Karpas-422 (cell line): Measurements from ENCODE around the gene CEP104. TPM values are rescaled to one million over a fixed set of nuclear protein-coding genes. Genes with fewer than 3 reads are reported as not detected.
"Not testable (repeated sequence)": the region's sequence is repeated elsewhere in the genome, so short reads cannot be mapped to it uniquely, and the experiment has no call there.

Source experiments
- DNase-seq: peaks from one replicate; pipeline ENCODE4 v3.0.0-alpha.2; 2015
- H2AFZ ChIP-seq: fragments of 200-600 bp; sonication (generic); 2 replicates; pipeline ENCODE4 v1.6.1; 2014; ENCODE audit warnings: antibody characterized with exemption, low read length, mixed read lengths
- H3K27ac ChIP-seq: fragments of 200-600 bp; sonication (generic); 2 replicates; pipeline ENCODE4 v1.5.1; 2014; ENCODE audit warnings: mild to moderate bottlenecking, low read length, moderate library complexity
- H3K27me3 ChIP-seq: fragments of 200-600 bp; sonication (generic); 2 replicates; pipeline ENCODE4 v1.6.1; 2014; ENCODE audit warnings: low read length, mixed read lengths
- H3K36me3 ChIP-seq: fragments of 200-600 bp; sonication (generic); 2 replicates; pipeline ENCODE4 v1.6.1; 2014; ENCODE audit warnings: low read length, mixed read lengths; ENCODE audit not compliant: insufficient read depth
- H3K4me1 ChIP-seq: fragments of 200-600 bp; sonication (generic); 2 replicates; pipeline ENCODE4 v1.6.1; 2014; ENCODE audit warnings: mild to moderate bottlenecking, low read length, mixed read lengths
- H3K4me2 ChIP-seq: fragments of 200-600 bp; sonication (generic); 2 replicates; pipeline ENCODE4 v1.6.1; 2014; ENCODE audit warnings: low read length, low read depth, mild to moderate bottlenecking; ENCODE audit not compliant: poor library complexity, severe bottlenecking
- H3K4me3 ChIP-seq: fragments of 200-600 bp; sonication (generic); 2 replicates; pipeline ENCODE4 v1.5.1; 2014; ENCODE audit warnings: mild to moderate bottlenecking, antibody characterized with exemption, low read length, mixed read lengths
- H3K79me2 ChIP-seq: fragments of 200-600 bp; sonication (generic); 2 replicates; pipeline ENCODE4 v1.6.1; 2014; ENCODE audit warnings: mild to moderate bottlenecking, low read length, mixed read lengths
- H3K9ac ChIP-seq: fragments of 200-600 bp; sonication (generic); 2 replicates; pipeline ENCODE4 v1.6.0; 2014; ENCODE audit warnings: low read length
- H3K9me2 ChIP-seq: fragments of 200-600 bp; sonication (generic), shearing (Covaris generic); replicated peaks from 2 replicates; pipeline ENCODE4 v1.6.0; 2014; ENCODE audit warnings: mild to moderate bottlenecking, low read length, moderate library complexity; ENCODE audit not compliant: insufficient read depth
- H3K9me3 ChIP-seq: fragments of 300-700, 200-600 bp; sonication (generic); 2 replicates; pipeline ENCODE4 v1.6.1; 2014; ENCODE audit warnings: low read length, mixed read lengths
- H4K20me1 ChIP-seq: fragments of 200-600 bp; sonication (generic); 2 replicates; pipeline ENCODE4 v1.6.1; 2014; ENCODE audit warnings: mild to moderate bottlenecking, antibody characterized with exemption, low read length, low read depth; ENCODE audit not compliant: insufficient read depth
- total RNA-seq: library from RNA; depleted of rRNA; stranded (reverse); fragments of >200 nt; shearing (Covaris generic); gene quantifications from 2 replicates; pipeline ENCODE4 v1.2.3, GENCODE V29; 2014; ENCODE audit warnings: low replicate concordance

Gene CEP104
- total RNA-seq, 1 experiment from 2014 or later = 19.9 TPM

GRCh38 chr1:3805038-3805437 is 52.0 kb downstream of the CEP104 start:
- H3K27me3 ChIP-seq = 0 out of 2 replicates have a peak, but pooled peaks cover 3% of the 10 kb centered on the region
- no peaks in the 10 kb centered on the region for H3K36me3 ChIP-seq
- no peak overlapping the region for H3K4me3 ChIP-seq
- no peak overlapping the region for H3K27ac ChIP-seq
- no peaks in the 10 kb centered on the region for H3K9me2 ChIP-seq
- no peak overlapping the region for H2AFZ ChIP-seq
- no peak overlapping the region for H3K9ac ChIP-seq
- no peaks in the 10 kb centered on the region for H3K4me1 ChIP-seq
- H3K9me3 ChIP-seq = no peaks in the 10 kb centered on the region
- H4K20me1 ChIP-seq = no peaks in the 10 kb centered on the region
- no peak for DNase-seq
- no peaks in the 10 kb centered on the region for H3K79me2 ChIP-seq
- H3K4me2 ChIP-seq = no peak overlapping the region

GRCh38 chr1:3804627-3804944 is 52.4 kb downstream of the CEP104 start:
- H3K27ac ChIP-seq = not testable (repeated sequence)

GRCh38 chr1:3803905-3804626 is 52.9 kb downstream of the CEP104 start:
- H3K27me3 ChIP-seq = 0 out of 2 replicates have a peak, but pooled peaks cover 3% of the 10 kb centered on the region
- H3K9ac ChIP-seq = no peak overlapping the region
- 0 out of 2 replicates have a peak overlapping the region, but pooled peaks have one; percentile 21 for H2AFZ ChIP-seq
- no peaks in the 10 kb centered on the region for H4K20me1 ChIP-seq
- no peaks in the 10 kb centered on the region for H3K36me3 ChIP-seq
- H3K9me3 ChIP-seq = no peaks in the 10 kb centered on the region
- no peak overlapping the region for H3K4me3 ChIP-seq
- H3K27ac ChIP-seq = no peak overlapping the region
- no peaks in the 10 kb centered on the region for H3K4me1 ChIP-seq
- no peaks in the 10 kb centered on the region for H3K79me2 ChIP-seq
- no peak for DNase-seq
- H3K4me2 ChIP-seq = no peak overlapping the region
- no peaks in the 10 kb centered on the region for H3K9me2 ChIP-seq

More at GRCh38 chr1:3804627-3804944, 52.4 kb downstream of the CEP104 start:
- H3K9me2 ChIP-seq, H4K20me1 ChIP-seq, DNase-seq, H3K4me3 ChIP-seq, H3K4me1 ChIP-seq, H3K4me2 ChIP-seq, H3K9me3 ChIP-seq, H3K36me3 ChIP-seq, H3K79me2 ChIP-seq, H3K27me3 ChIP-seq, H3K9ac ChIP-seq: not testable (repeated sequence)
- 0 out of 2 replicates have a peak overlapping the region, but pooled peaks have one; percentile 21 for H2AFZ ChIP-seq

- H3K36me3 ChIP-seq, H3K27me3 ChIP-seq, H3K9me2 ChIP-seq, DNase-seq, H3K4me3 ChIP-seq, H3K79me2 ChIP-seq, H4K20me1 ChIP-seq, H3K4me1 ChIP-seq, H3K9ac ChIP-seq, H3K4me2 ChIP-seq, H3K27ac ChIP-seq, H3K9me3 ChIP-seq, H2AFZ ChIP-seq: not testable (repeated sequence)
Observed at GRCh38 chr1:3800795-3801194, 56.2 kb downstream of the CEP104 start.

GRCh38 chr1:3799976-3800685 is 56.9 kb downstream of the CEP104 start:
- Histone ChIP-seq H3K9me2 (no peaks in the 10 kb centered on the region), H3K4me2 (no peak overlapping the region), H3K4me1 (peaks cover 14% of the 10 kb centered on the region), H3K36me3 (no peaks in the 10 kb centered on the region), H3K4me3 (no peak overlapping the region), H3K27ac (no peak overlapping the region), H4K20me1 (peaks cover 4% of the 10 kb centered on the region; the same call in 1 of the 2 replicates), H3K27me3 (0 out of 2 replicates have a peak, but pooled peaks cover 3% of the 10 kb centered on the region), H3K79me2 (peaks cover 16% of the 10 kb centered on the region), H3K9me3 (no peaks in the 10 kb centered on the region), H2AFZ (no peak overlapping the region), H3K9ac (no peak overlapping the region)
- no peak for DNase-seq

- no peaks in the 10 kb centered on the region for H3K36me3 ChIP-seq
- peak within 1 kb of the TSS; percentile 89 for H3K4me2 ChIP-seq
- peaks cover 30% of the 10 kb centered on the region for H3K4me1 ChIP-seq
- no peaks in the 10 kb centered on the region for H3K9me3 ChIP-seq
- peaks cover 8% of the 10 kb centered on the region; the same call in 1 of the 2 replicates for H4K20me1 ChIP-seq
- H3K27ac ChIP-seq = peak within 1 kb of the TSS; percentile 33; the same call in 1 of the 2 replicates
- H3K4me3 ChIP-seq = peak within 1 kb of the TSS; percentile 87
- peak within 1 kb of the TSS; percentile 88 for H3K9ac ChIP-seq
- no peaks in the 10 kb centered on the region for H3K9me2 ChIP-seq
- 0 out of 2 replicates have a peak, but pooled peaks cover 3% of the 10 kb centered on the region for H3K27me3 ChIP-seq
- peak; percentile 97 for DNase-seq
- peaks cover 51% of the 10 kb centered on the region for H3K79me2 ChIP-seq
- H2AFZ ChIP-seq = peak within 1 kb of the TSS; percentile 90
Observed at GRCh38 chr1:3796215-3797061, 60.6 kb downstream of the CEP104 start, which contains the start of gene LRRC47. TSS of gene LRRC47 (minus strand) at chr1:3796498. CDS start at chr1:3796476, 22 bp downstream.

- Histone ChIP-seq H3K27ac (no peak overlapping the region), H3K9ac (peak overlapping the region; percentile 88), H3K79me2 (peaks cover 58% of the 10 kb centered on the region), H3K27me3 (0 out of 2 replicates have a peak, but pooled peaks cover 3% of the 10 kb centered on the region), H3K4me2 (peak overlapping the region; percentile 89), H3K9me2 (no peaks in the 10 kb centered on the region), H3K9me3 (no peaks in the 10 kb centered on the region), H2AFZ (no peak overlapping the region), H4K20me1 (peaks cover 8% of the 10 kb centered on the region; the same call in 1 of the 2 replicates), H3K4me3 (peak overlapping the region; percentile 87), H3K36me3 (no peaks in the 10 kb centered on the region), H3K4me1 (peaks cover 30% of the 10 kb centered on the region)
- peak; percentile 55 for DNase-seq
Observed at GRCh38 chr1:3795453-3796214, 61.4 kb downstream of the CEP104 start.
